WTC11 (cell line): ENCODE data around the gene NOG. TPM values are rescaled to one million over a fixed set of nuclear protein-coding genes. Genes with fewer than 3 reads are reported as not detected.

Source experiments
- ATAC-seq: fragments of 200-7000 bp; cut with Tn5 transposase; 2 replicates; pipeline ENCODE4 v1.10.0; 2021; ENCODE audit warnings: mild to moderate bottlenecking, moderate library complexity
- CTCF ChIA-PET: fragments of 300-600 bp; sonication (Branson Sonifier 250); formaldehyde crosslinking; loops from one replicate; lab custom pipeline; 2021; ENCODE audit warnings: antibody characterized with exemption; lab: Charles Lee
- POLR2A ChIA-PET: fragments of 350-600 bp; sonication (Branson Sonifier 250); formaldehyde crosslinking; loops from one replicate; lab custom pipeline; 2021; ENCODE audit warnings: antibody characterized with exemption; lab: Charles Lee
- DNase-seq: peaks from one replicate; pipeline ENCODE4 v3.0.0; 2021; ENCODE audit warnings: low spot score
- H3K27ac Mint-ChIP-seq: 2 replicates; pipeline ENCODE4 v1.8.0; 2021; ENCODE audit warnings: mixed read lengths
- H3K27me3 Mint-ChIP-seq: 2 replicates; pipeline ENCODE4 v1.8.0; 2021; ENCODE audit warnings: low read depth, mild to moderate bottlenecking, moderate library complexity, mixed read lengths
- H3K36me3 Mint-ChIP-seq: 2 replicates; pipeline ENCODE4 v1.8.0; 2021; ENCODE audit warnings: mixed read lengths
- H3K4me1 Mint-ChIP-seq: 2 replicates; pipeline ENCODE4 v1.8.0; 2022; ENCODE audit warnings: mixed read lengths
- H3K4me3 Mint-ChIP-seq: 2 replicates; pipeline ENCODE4 v1.8.0; 2021; ENCODE audit warnings: mild to moderate bottlenecking, moderate library complexity, mixed read lengths
- H3K9me3 Mint-ChIP-seq: 2 replicates; pipeline ENCODE4 v1.8.0; 2021; ENCODE audit warnings: mixed read lengths
- HMGA2 ChIP-seq: fragments of 250-450 bp; sonication (Bioruptor Pico); IDR thresholded peaks from 2 replicates; pipeline ENCODE4 v1.4.0; 2021; ENCODE audit warnings: mild to moderate bottlenecking, moderate library complexity
- JUN ChIP-seq: sonication (generic); formaldehyde crosslinking; IDR thresholded peaks from 2 replicates; pipeline ENCODE4 v1.8.0; 2023; ENCODE audit warnings: mild to moderate bottlenecking, missing genetic modification reagents
- NFYB ChIP-seq: sonication (generic); formaldehyde crosslinking; conservative IDR thresholded peaks from 2 replicates; pipeline ENCODE4 v1.8.0; 2022; ENCODE audit warnings: low read depth, missing genetic modification reagents
- SMAD3 ChIP-seq: sonication (generic); formaldehyde crosslinking; IDR thresholded peaks from 2 replicates; pipeline ENCODE4 v1.8.0; 2022; ENCODE audit warnings: missing genetic modification reagents, mild to moderate bottlenecking, borderline replicate concordance
- SOX15 ChIP-seq: fragments of 250-450 bp; sonication (Bioruptor Pico); IDR thresholded peaks from 2 replicates; pipeline ENCODE4 v1.9.0; 2021; ENCODE audit warnings: mild to moderate bottlenecking
- total RNA-seq: library from RNA; stranded (reverse); gene quantifications from 3 replicates; pipeline ENCODE4 v1.2.3, GENCODE V29; 2021
- TF ChIP-seq, protein P1 (sequence below): sonication (generic); formaldehyde crosslinking; IDR thresholded peaks from 2 replicates; pipeline ENCODE4 v1.8.0; 2023; ENCODE audit warnings: missing genetic modification reagents, mild to moderate bottlenecking, borderline replicate concordance
- TF ChIP-seq, protein P2 (sequence below): sonication (generic); formaldehyde crosslinking; IDR thresholded peaks from 2 replicates; pipeline ENCODE4 v1.8.0; 2022; ENCODE audit warnings: mild to moderate bottlenecking, missing genetic modification reagents
- TF ChIP-seq, protein P3 (sequence below): sonication (generic); formaldehyde crosslinking; conservative IDR thresholded peaks from 2 replicates; pipeline ENCODE4 v1.8.1; 2023; ENCODE audit warnings: mild to moderate bottlenecking, low read depth, missing genetic modification reagents, moderate library complexity
- TF ChIP-seq, protein P4 (sequence below): fragments of 200-600 bp; IDR thresholded peaks from 2 replicates; pipeline ENCODE4 v1.8.0; 2022; ENCODE audit warnings: antibody characterized with exemption
- TF ChIP-seq, protein P5 (sequence below): fragments of 250-450 bp; sonication (Bioruptor Pico); conservative IDR thresholded peaks from 2 replicates; pipeline ENCODE4 v1.9.0; 2021; ENCODE audit warnings: mild to moderate bottlenecking
- TF ChIP-seq, protein P6 (sequence below): sonication (generic); formaldehyde crosslinking; IDR thresholded peaks from 2 replicates; pipeline ENCODE4 v1.8.1; 2023; ENCODE audit warnings: mild to moderate bottlenecking, missing genetic modification reagents, moderate library complexity
- TF ChIP-seq, protein P7 (sequence below): sonication (generic); formaldehyde crosslinking; IDR thresholded peaks from 2 replicates; pipeline ENCODE4 v1.8.0; 2022; ENCODE audit warnings: mild to moderate bottlenecking, missing genetic modification reagents

NOG gene
- total RNA-seq, 1 experiment from 2014 or later: 1.2 TPM

DNA sequence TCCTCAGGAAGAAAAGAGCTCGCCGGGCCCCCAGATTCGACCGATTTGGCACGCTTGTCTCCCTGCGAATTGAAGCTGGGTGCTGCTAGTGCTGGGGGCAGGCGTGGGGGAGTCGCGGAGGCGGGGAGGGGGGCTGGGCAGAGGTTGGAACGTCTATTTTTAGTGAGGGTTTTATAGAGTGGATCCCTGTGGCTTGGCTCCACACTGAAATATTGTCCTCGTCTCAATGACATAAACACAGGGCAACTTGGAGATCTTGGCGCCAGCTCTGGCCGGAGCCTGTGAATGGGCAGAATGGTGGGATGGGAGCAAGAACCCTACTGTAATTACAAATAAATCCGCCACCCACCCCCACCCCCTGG is 15.7 kb upstream of the NOG start:
- CTCF ChIA-PET: interaction anchor here (0.6 to 3.9 kb wide), 8 partner anchors 15 to 203 kb away, joined by 3 to 21 read pairs (median 4); partner anchors contain the start of gene NOG
- DNase-seq: no peak
- H3K27ac Mint-ChIP-seq: no peak overlapping the region
- TF ChIP-seq, protein P1, sequence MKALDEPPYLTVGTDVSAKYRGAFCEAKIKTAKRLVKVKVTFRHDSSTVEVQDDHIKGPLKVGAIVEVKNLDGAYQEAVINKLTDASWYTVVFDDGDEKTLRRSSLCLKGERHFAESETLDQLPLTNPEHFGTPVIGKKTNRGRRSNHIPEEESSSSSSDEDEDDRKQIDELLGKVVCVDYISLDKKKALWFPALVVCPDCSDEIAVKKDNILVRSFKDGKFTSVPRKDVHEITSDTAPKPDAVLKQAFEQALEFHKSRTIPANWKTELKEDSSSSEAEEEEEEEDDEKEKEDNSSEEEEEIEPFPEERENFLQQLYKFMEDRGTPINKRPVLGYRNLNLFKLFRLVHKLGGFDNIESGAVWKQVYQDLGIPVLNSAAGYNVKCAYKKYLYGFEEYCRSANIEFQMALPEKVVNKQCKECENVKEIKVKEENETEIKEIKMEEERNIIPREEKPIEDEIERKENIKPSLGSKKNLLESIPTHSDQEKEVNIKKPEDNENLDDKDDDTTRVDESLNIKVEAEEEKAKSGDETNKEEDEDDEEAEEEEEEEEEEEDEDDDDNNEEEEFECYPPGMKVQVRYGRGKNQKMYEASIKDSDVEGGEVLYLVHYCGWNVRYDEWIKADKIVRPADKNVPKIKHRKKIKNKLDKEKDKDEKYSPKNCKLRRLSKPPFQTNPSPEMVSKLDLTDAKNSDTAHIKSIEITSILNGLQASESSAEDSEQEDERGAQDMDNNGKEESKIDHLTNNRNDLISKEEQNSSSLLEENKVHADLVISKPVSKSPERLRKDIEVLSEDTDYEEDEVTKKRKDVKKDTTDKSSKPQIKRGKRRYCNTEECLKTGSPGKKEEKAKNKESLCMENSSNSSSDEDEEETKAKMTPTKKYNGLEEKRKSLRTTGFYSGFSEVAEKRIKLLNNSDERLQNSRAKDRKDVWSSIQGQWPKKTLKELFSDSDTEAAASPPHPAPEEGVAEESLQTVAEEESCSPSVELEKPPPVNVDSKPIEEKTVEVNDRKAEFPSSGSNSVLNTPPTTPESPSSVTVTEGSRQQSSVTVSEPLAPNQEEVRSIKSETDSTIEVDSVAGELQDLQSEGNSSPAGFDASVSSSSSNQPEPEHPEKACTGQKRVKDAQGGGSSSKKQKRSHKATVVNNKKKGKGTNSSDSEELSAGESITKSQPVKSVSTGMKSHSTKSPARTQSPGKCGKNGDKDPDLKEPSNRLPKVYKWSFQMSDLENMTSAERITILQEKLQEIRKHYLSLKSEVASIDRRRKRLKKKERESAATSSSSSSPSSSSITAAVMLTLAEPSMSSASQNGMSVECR (CRISPR knock-in tag): no peak
- TF ChIP-seq, protein P2, sequence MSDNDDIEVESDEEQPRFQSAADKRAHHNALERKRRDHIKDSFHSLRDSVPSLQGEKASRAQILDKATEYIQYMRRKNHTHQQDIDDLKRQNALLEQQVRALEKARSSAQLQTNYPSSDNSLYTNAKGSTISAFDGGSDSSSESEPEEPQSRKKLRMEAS (CRISPR knock-in tag): no peak
- TF ChIP-seq SMAD3 (CRISPR knock-in tag): no peak
- TF ChIP-seq SOX15 (CRISPR knock-in tag): no peak
- no peak for TF ChIP-seq NFYB
- TF ChIP-seq, protein P3, sequence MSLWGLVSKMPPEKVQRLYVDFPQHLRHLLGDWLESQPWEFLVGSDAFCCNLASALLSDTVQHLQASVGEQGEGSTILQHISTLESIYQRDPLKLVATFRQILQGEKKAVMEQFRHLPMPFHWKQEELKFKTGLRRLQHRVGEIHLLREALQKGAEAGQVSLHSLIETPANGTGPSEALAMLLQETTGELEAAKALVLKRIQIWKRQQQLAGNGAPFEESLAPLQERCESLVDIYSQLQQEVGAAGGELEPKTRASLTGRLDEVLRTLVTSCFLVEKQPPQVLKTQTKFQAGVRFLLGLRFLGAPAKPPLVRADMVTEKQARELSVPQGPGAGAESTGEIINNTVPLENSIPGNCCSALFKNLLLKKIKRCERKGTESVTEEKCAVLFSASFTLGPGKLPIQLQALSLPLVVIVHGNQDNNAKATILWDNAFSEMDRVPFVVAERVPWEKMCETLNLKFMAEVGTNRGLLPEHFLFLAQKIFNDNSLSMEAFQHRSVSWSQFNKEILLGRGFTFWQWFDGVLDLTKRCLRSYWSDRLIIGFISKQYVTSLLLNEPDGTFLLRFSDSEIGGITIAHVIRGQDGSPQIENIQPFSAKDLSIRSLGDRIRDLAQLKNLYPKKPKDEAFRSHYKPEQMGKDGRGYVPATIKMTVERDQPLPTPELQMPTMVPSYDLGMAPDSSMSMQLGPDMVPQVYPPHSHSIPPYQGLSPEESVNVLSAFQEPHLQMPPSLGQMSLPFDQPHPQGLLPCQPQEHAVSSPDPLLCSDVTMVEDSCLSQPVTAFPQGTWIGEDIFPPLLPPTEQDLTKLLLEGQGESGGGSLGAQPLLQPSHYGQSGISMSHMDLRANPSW (CRISPR knock-in tag): no peak
- TF ChIP-seq HMGA2 (CRISPR knock-in tag): no peak
- TF ChIP-seq, protein P4, sequence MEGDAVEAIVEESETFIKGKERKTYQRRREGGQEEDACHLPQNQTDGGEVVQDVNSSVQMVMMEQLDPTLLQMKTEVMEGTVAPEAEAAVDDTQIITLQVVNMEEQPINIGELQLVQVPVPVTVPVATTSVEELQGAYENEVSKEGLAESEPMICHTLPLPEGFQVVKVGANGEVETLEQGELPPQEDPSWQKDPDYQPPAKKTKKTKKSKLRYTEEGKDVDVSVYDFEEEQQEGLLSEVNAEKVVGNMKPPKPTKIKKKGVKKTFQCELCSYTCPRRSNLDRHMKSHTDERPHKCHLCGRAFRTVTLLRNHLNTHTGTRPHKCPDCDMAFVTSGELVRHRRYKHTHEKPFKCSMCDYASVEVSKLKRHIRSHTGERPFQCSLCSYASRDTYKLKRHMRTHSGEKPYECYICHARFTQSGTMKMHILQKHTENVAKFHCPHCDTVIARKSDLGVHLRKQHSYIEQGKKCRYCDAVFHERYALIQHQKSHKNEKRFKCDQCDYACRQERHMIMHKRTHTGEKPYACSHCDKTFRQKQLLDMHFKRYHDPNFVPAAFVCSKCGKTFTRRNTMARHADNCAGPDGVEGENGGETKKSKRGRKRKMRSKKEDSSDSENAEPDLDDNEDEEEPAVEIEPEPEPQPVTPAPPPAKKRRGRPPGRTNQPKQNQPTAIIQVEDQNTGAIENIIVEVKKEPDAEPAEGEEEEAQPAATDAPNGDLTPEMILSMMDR: no peak
- TF ChIP-seq, protein P5, sequence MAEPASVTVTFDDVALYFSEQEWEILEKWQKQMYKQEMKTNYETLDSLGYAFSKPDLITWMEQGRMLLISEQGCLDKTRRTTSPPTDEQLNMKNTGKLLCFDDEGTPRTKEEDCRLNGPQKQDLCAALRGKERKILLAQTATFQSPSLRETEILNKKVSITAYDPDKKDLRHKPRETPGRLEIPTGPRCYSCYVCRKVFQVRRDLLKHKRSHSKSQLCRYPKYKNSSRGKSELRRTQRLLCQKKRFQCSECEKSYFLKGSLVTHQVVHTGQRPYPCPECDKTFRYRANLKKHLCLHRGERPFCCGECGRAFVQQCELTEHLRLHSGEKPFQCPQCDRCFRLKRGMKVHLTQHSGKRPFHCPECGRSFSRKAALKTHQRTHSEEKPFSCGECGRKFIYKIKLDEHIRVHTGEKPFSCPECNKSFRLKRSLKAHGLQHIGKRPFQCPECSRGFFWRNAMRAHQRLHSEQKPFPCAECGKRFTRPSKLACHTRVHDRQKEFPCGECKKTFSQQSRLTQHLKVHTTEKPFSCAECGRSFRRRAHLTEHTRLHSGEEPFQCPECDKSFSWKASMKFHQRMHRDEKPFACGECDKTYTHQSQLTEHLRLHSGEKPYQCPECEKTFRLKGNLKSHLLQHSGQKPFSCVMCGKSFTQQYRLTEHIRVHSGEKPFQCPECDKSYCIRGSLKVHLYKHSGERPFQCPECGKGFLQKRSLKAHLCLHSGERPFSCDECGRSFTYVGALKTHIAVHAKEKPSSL (CRISPR knock-in tag): no peak
- no peak for TF ChIP-seq JUN (CRISPR knock-in tag)
- TF ChIP-seq, protein P6, sequence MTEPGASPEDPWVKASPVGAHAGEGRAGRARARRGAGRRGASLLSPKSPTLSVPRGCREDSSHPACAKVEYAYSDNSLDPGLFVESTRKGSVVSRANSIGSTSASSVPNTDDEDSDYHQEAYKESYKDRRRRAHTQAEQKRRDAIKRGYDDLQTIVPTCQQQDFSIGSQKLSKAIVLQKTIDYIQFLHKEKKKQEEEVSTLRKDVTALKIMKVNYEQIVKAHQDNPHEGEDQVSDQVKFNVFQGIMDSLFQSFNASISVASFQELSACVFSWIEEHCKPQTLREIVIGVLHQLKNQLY (CRISPR knock-in tag): no peak
- TF ChIP-seq, protein P7, sequence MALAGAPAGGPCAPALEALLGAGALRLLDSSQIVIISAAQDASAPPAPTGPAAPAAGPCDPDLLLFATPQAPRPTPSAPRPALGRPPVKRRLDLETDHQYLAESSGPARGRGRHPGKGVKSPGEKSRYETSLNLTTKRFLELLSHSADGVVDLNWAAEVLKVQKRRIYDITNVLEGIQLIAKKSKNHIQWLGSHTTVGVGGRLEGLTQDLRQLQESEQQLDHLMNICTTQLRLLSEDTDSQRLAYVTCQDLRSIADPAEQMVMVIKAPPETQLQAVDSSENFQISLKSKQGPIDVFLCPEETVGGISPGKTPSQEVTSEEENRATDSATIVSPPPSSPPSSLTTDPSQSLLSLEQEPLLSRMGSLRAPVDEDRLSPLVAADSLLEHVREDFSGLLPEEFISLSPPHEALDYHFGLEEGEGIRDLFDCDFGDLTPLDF (CRISPR knock-in tag): no peak
- H3K36me3 Mint-ChIP-seq: no peaks in the 10 kb centered on the region
- peak overlapping the region; percentile 12; the same call in 1 of the 2 replicates for H3K4me3 Mint-ChIP-seq
- no peak for ATAC-seq
- peaks cover 7% of the 10 kb centered on the region for H3K9me3 Mint-ChIP-seq
- H3K4me1 Mint-ChIP-seq: peaks cover 23% of the 10 kb centered on the region
- POLR2A ChIA-PET: no interaction called here
- H3K27me3 Mint-ChIP-seq: no peaks in the 10 kb centered on the region
